ENCODE results near the gene PPIP5K2. TPM values are rescaled to one million over a fixed set of nuclear protein-coding genes. Genes with fewer than 3 reads are reported as not detected.

PPIP5K2 gene
- total and polyA plus RNA-seq, 2 of the 8 experiments (the other 6 are each of a cell fraction or from before 2014, with no cell fraction given): 14.8 to 46.6 TPM

DNA sequence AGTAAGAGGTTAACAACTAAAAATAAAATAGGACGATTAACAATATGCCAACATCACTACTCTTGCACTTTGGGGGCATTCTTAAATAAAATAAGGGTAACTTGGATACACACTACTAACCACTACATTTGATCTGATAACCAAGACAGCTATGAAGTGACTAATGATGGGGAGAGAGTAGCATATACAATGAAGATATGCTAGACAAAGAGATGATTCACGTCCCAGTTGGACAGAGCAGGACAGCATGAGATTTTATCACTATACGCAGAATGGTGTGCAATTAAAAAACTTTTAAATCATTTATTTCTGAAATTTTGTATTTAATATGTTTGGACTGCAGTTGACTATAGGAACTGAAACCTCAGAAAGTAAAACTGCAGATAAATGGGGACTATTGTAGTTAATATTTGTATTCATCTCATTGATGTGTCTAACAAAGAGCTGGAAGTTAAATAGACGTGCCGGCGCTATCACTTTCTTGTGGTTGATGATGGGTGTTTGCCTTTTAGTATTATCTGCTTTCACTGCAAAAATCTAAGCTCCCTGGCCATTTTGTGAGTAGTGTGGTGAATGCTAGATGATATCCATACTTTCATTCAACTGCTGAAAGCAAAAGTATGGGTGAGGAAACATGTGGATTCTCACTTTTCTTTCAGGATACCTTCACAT is 18.9 kb upstream of the PPIP5K2 start:
- Histone ChIP-seq H4K5ac (ENCODE audit: insufficient read length, low read depth, low read length) (no peak overlapping the region), H3K27ac (ENCODE audit: low read depth, low read length) (no peak overlapping the region), H3K23ac (ENCODE audit: insufficient read length) (no peak overlapping the region), H3K18ac (ENCODE audit: extremely low read depth, low read length) (no peak overlapping the region), H4K8ac (ENCODE audit: extremely low read depth, insufficient read depth, low read length) (no peak overlapping the region), H3K4ac (replicated peaks; ENCODE audit: insufficient read length, low read depth, low read length) (no peak overlapping the region), H3K14ac (ENCODE audit: insufficient read length) (no peak overlapping the region), H2AFZ (ENCODE audit: low read length) (no peak overlapping the region), H2BK120ac (replicated peaks; ENCODE audit: low read depth, low read length) (no peak overlapping the region), H2BK12ac (ENCODE audit: low read depth, low read length) (no peak overlapping the region), H3K79me1 (ENCODE audit: low read depth, low read length) (no peaks in the 10 kb centered on the region), H2BK20ac (ENCODE audit: low read length) (no peak overlapping the region), H3K36me3 (ENCODE audit: control insufficient read depth in 2 of 4, insufficient read depth in 4 of 4, low read length in 3 of 4) (peaks cover 0 to 3% (median 0%) of the 10 kb centered on the region in 4 experiments; a peak in 1 of 8 replicates), H4K20me1 (replicated peaks in 1 of 2; ENCODE audit: control insufficient read depth in 1 of 2, insufficient read depth in 2 of 2, low read length in 2 of 2) (no peaks in the 10 kb centered on the region), H3K4me1 (replicated peaks in 1 of 4; ENCODE audit: control insufficient read depth in 3 of 4, insufficient read depth in 4 of 4, low read length in 3 of 4) (no peaks in the 10 kb centered on the region), H3K56ac (replicated peaks; ENCODE audit: insufficient read length, low read depth, low read length) (no peak overlapping the region), H2AK5ac (ENCODE audit: low read depth, low read length) (no peak overlapping the region), H3K9ac (replicated peaks in 1 of 4; ENCODE audit: extremely low read depth in 1 of 4, low read depth in 3 of 4, low read length in 3 of 4) (no peak overlapping the region), H2BK15ac (ENCODE audit: low read length) (no peak overlapping the region), H2BK5ac (ENCODE audit: low read depth, low read length) (no peak overlapping the region), H3K27me3 (replicated peaks in 1 of 4; ENCODE audit: control insufficient read depth in 3 of 4, extremely low read depth in 1 of 4, insufficient read depth in 3 of 4, low read length in 3 of 4) (no peaks in the 10 kb centered on the region), H3K4me3 (ENCODE audit: extremely low read depth in 1 of 4, insufficient read depth in 2 of 4, low read depth in 3 of 4, low read length in 4 of 4) (no peak overlapping the region), H3K9me3 (ENCODE audit: insufficient read depth in 2 of 2, low read depth in 1 of 2, low read length in 1 of 2) (no peaks in the 10 kb centered on the region), H3K79me2 (ENCODE audit: control insufficient read depth in 1 of 2, insufficient read depth in 2 of 2, low read length in 2 of 2) (no peaks in the 10 kb centered on the region), H3K23me2 (ENCODE audit: low read depth, low read length) (no peaks in the 10 kb centered on the region), H4K91ac (replicated peaks; ENCODE audit: insufficient read length, low read length) (no peak overlapping the region), H3K4me2 (ENCODE audit: insufficient read depth in 1 of 2, low read depth in 2 of 2, low read length in 2 of 2) (no peak overlapping the region)
- WGBS, 2 experiments (ENCODE audit: extremely low coverage in 1 of 2, insufficient coverage in 1 of 2, insufficient read length in 1 of 2, insufficient replicate concordance in 2 of 2, low coverage in 1 of 2, low lambda C conversion rate in 2 of 2, missing lambda C conversion rate in 1 of 2): 94% methylated on average over 6 of the region's 6 CpGs; no CpG with 5 or more reads in 1 of the 2 experiments
- ChIA-PET POLR2A (ENCODE audit: partially characterized antibody) (no interaction called here), CTCF (ENCODE audit: partially characterized antibody) (interaction anchor here (0.7 to 1.7 kb wide), 2 partner anchors 17 to 1121 kb away, joined by 3 read pairs; no protein-coding TSS in a partner anchor)
- DNase-seq (ENCODE audit: low read depth in 1 of 2, low spot score in 2 of 2) (no peak), FAIRE-seq (no peak)
- TF ChIP-seq EZH2 (IDR thresholded peaks at IDR 0.05; ENCODE audit: low read depth, low read length, severe bottlenecking): no peak
- TF ChIP-seq POU5F1 (IDR thresholded peaks at IDR 0.05; ENCODE audit: low read depth, low read length): no peak
- TF ChIP-seq JUND (IDR thresholded peaks at IDR 0.05; ENCODE audit: low read length): no peak
- no peak for TF ChIP-seq HDAC6 (IDR thresholded peaks at IDR 0.05; ENCODE audit: low read depth, low read length)
- no peak for TF ChIP-seq GABPA (IDR thresholded peaks at IDR 0.05; ENCODE audit: borderline replicate concordance, insufficient read depth, low read length)
- no peak for TF ChIP-seq TBP (IDR thresholded peaks at IDR 0.05; ENCODE audit: low read depth, low read length)
- no peak for TF ChIP-seq CHD1 (IDR thresholded peaks at IDR 0.05; ENCODE audit: low read depth, low read length)
- no peak for TF ChIP-seq NANOG (IDR thresholded peaks at IDR 0.05; ENCODE audit: insufficient read depth, low read depth, low read length, poor library complexity, severe bottlenecking)
- no peak for TF ChIP-seq KDM1A (IDR thresholded peaks at IDR 0.05; ENCODE audit: borderline replicate concordance, low read length)
- no peak for TF ChIP-seq SAP30 (IDR thresholded peaks at IDR 0.05; ENCODE audit: insufficient read depth, insufficient replicate concordance, low read length)
- no peak for TF ChIP-seq RFX5 (IDR thresholded peaks at IDR 0.05; ENCODE audit: borderline replicate concordance, low read depth, low read length)
- TF ChIP-seq EP300 (IDR thresholded peaks at IDR 0.05; ENCODE audit: borderline replicate concordance in 1 of 2, low read depth in 2 of 2, low read length in 2 of 2): no peak
- TF ChIP-seq SIX5 (IDR thresholded peaks at IDR 0.05; ENCODE audit: low read depth, low read length): no peak

Measured in H1 (cell line).